Measurements from ENCODE around the gene ABCA2. TPM values are rescaled to one million over a fixed set of nuclear protein-coding genes. Genes with fewer than 3 reads are reported as not detected.
A peak's percentile ranks its signal among the peaks of the same experiment; 100 is the strongest.

Gene ABCA2
- total RNA-seq, 1 donor from 2014 or later, result 26.4 TPM

GRCh38 chr9:137000177-137000930 is 27.7 kb downstream of the ABCA2 start:
- Mint-ChIP-seq H3K9me3 (ENCODE audit: low read depth) (peaks cover 4% of the 10 kb centered on the region), H3K27ac (no peak overlapping the region), H3K27me3 (no peaks in the 10 kb centered on the region), H3K4me1 (ENCODE audit: low read depth) (peaks cover 1% of the 10 kb centered on the region), H3K36me3 (ENCODE audit: insufficient read depth) (no peaks in the 10 kb centered on the region), H3K4me3 (ENCODE audit: low read depth) (no peak overlapping the region)
- TF ChIP-seq CTCF (IDR thresholded peaks at IDR 0.05; ENCODE audit: unreplicated experiment), result no peak
- no peak for DNase-seq (ENCODE audit: low spot score, unreplicated experiment)

GRCh38 chr9:136997830-136998234 is 30.2 kb downstream of the ABCA2 start:
- no peak overlapping the region for H3K27ac Mint-ChIP-seq
- no peak for TF ChIP-seq CTCF (IDR thresholded peaks at IDR 0.05; ENCODE audit: unreplicated experiment)
- no peaks in the 10 kb centered on the region for H3K36me3 Mint-ChIP-seq (ENCODE audit: insufficient read depth)
- no peaks in the 10 kb centered on the region for H3K27me3 Mint-ChIP-seq
- H3K9me3 Mint-ChIP-seq (ENCODE audit: low read depth), result no peaks in the 10 kb centered on the region
- H3K4me1 Mint-ChIP-seq (ENCODE audit: low read depth), result peaks cover 1% of the 10 kb centered on the region
- no peak for DNase-seq (ENCODE audit: low spot score, unreplicated experiment)
- no peak overlapping the region for H3K4me3 Mint-ChIP-seq (ENCODE audit: low read depth)

- H3K27me3 Mint-ChIP-seq, result no peaks in the 10 kb centered on the region
- H3K9me3 Mint-ChIP-seq (ENCODE audit: low read depth), result no peaks in the 10 kb centered on the region
- peaks cover 1% of the 10 kb centered on the region for H3K4me1 Mint-ChIP-seq (ENCODE audit: low read depth)
- H3K36me3 Mint-ChIP-seq (ENCODE audit: insufficient read depth), result no peaks in the 10 kb centered on the region
- TF ChIP-seq CTCF (IDR thresholded peaks at IDR 0.05; ENCODE audit: unreplicated experiment), result no peak
- no peak for DNase-seq (ENCODE audit: low spot score, unreplicated experiment)
- no peak overlapping the region for H3K4me3 Mint-ChIP-seq (ENCODE audit: low read depth)
- H3K27ac Mint-ChIP-seq, result no peak overlapping the region
These were observed 30.7 kb downstream of the ABCA2 start for GRCh38 chr9:136997371-136997770.

- Mint-ChIP-seq H3K4me1 (ENCODE audit: low read depth) (peaks cover 1% of the 10 kb centered on the region), H3K27me3 (no peaks in the 10 kb centered on the region), H3K27ac (no peak within 1 kb of the TSS), H3K4me3 (ENCODE audit: low read depth) (peak within 1 kb of the TSS; percentile 50), H3K36me3 (ENCODE audit: insufficient read depth) (no peaks in the 10 kb centered on the region), H3K9me3 (ENCODE audit: low read depth) (no peaks in the 10 kb centered on the region)
- TF ChIP-seq CTCF (IDR thresholded peaks at IDR 0.05; ENCODE audit: unreplicated experiment), result no peak
- no peak for DNase-seq (ENCODE audit: low spot score, unreplicated experiment)
These were observed 31.4 kb downstream of the ABCA2 start, which contains the start of gene CLIC3 for GRCh38 chr9:136996361-136997292. Gene CLIC3, minus strand, starts transcription at chr9:136996568. Its CDS starts 25 bp downstream, at chr9:136996543.

- DNase-seq (ENCODE audit: low spot score, unreplicated experiment), result no peak
- TF ChIP-seq CTCF (IDR thresholded peaks at IDR 0.05; ENCODE audit: unreplicated experiment), result no peak
- Mint-ChIP-seq H3K4me1 (ENCODE audit: low read depth) (peaks cover 1% of the 10 kb centered on the region), H3K27me3 (no peaks in the 10 kb centered on the region), H3K36me3 (ENCODE audit: insufficient read depth) (no peaks in the 10 kb centered on the region), H3K27ac (no peak overlapping the region), H3K4me3 (ENCODE audit: low read depth) (no peak overlapping the region), H3K9me3 (ENCODE audit: low read depth) (no peaks in the 10 kb centered on the region)
These were observed 32.2 kb downstream of the ABCA2 start for GRCh38 chr9:136995772-136996311.
